MV-4-11 (cell line): ENCODE data around the gene MOB3B.

Experiments
- DNase-seq: peaks from one replicate; lab custom pipeline; 2025; lab: John Stamatoyannopoulos, UW

Gene MOB3B

GRCh38 chr9:27338527-27338903 is 191.1 kb downstream of the MOB3B start:
- no peak for DNase-seq

GRCh38 chr9:27337833-27338526 is 191.6 kb downstream of the MOB3B start:
- DNase-seq: peak; percentile 57

GRCh38 chr9:27337236-27337635 is 192.4 kb downstream of the MOB3B start:
- no peak for DNase-seq

GRCh38 chr9:27336829-27337228 is 192.8 kb downstream of the MOB3B start:
- no peak for DNase-seq

GRCh38 chr9:27336126-27336525 is 193.5 kb downstream of the MOB3B start:
- DNase-seq: peak; percentile 45

GRCh38 chr9:27335075-27335474 is 194.5 kb downstream of the MOB3B start:
- peak; percentile 92 for DNase-seq

- DNase-seq: peak; percentile 81
Measured at GRCh38 chr9:27333241-27334052, 196.2 kb downstream of the MOB3B start.

GRCh38 chr9:27331393-27331792 is 198.2 kb downstream of the MOB3B start:
- no peak for DNase-seq

- DNase-seq: peak; percentile 14
Measured at GRCh38 chr9:27329291-27329690, 200.3 kb downstream of the MOB3B start.

- DNase-seq: no peak
Measured at GRCh38 chr9:27328483-27328882, 201.1 kb downstream of the MOB3B start.

GRCh38 chr9:27311184-27311583 is 218.4 kb downstream of the MOB3B start:
- no peak for DNase-seq

- no peak for DNase-seq
Measured at GRCh38 chr9:27310582-27310981, 219.0 kb downstream of the MOB3B start.

GRCh38 chr9:27308691-27309390 is 220.8 kb downstream of the MOB3B start:
- DNase-seq: no peak

- no peak for DNase-seq
Measured at GRCh38 chr9:27304521-27304920, 225.1 kb downstream of the MOB3B start.

GRCh38 chr9:27303219-27303618 is 226.4 kb downstream of the MOB3B start:
- DNase-seq: no peak

GRCh38 chr9:27297050-27297449 is 232.6 kb downstream of the MOB3B start, which contains the start of gene EQTN:
EQTN (minus strand) TSS chr9:27297150; CDS start chr9:27297055, 95 bp downstream.
- no peak for DNase-seq

- no peak for DNase-seq
Measured at GRCh38 chr9:27293996-27294395, 235.6 kb downstream of the MOB3B start.

- DNase-seq: no peak
Measured at GRCh38 chr9:27292659-27293405, 236.8 kb downstream of the MOB3B start.

GRCh38 chr9:27291292-27291691 is 238.3 kb downstream of the MOB3B start:
- no peak for DNase-seq

- DNase-seq: no peak
Measured at GRCh38 chr9:27282269-27282668, 247.3 kb downstream of the MOB3B start.

GRCh38 chr9:27280860-27281259 is 248.8 kb downstream of the MOB3B start:
- DNase-seq: peak; percentile 79

- DNase-seq: no peak
Measured at GRCh38 chr9:27280249-27280648, 249.4 kb downstream of the MOB3B start.
